Omental fat pad (tissue), 4 donors: ENCODE measurements around the gene WDFY1. TPM values are rescaled to one million over a fixed set of nuclear protein-coding genes. Genes with fewer than 3 reads are reported as not detected.

ENCODE experiments used
- ATAC-seq: fragments of 150-250 bp; one replicate; pipeline ENCODE4 v1.9.1; 2016; ENCODE audit warnings: mild to moderate bottlenecking, moderate library complexity; ENCODE audit not compliant: low FRiP score
- DNase-seq: peaks from one replicate; pipeline ENCODE4 v3.0.0-alpha.2; 2019; ENCODE audit warnings: low spot score
- total RNA-seq, 4 donors: library from RNA; depleted of rRNA; stranded (reverse); fragments of >200 nt; gene quantifications; one replicate each; pipeline ENCODE4 v1.1.0, GENCODE V29; 2016
- TF ChIP-seq, protein P1 (sequence below), 3 donors: fragments of 450-650 bp; IDR thresholded peaks; one replicate each; pipeline ENCODE4 v1.5.1; 2016 to 2017; ENCODE audit warnings: antibody characterized with exemption in 3 of 3, mild to moderate bottlenecking in 3 of 3, moderate library complexity in 2 of 3

WDFY1 gene
- total RNA-seq, 4 donors from 2014 or later: 44.7 to 85.6 (median 54.2) TPM

GRCh38 chr2:223937535-223937934 lies 7.6 kb downstream of the WDFY1 start:
- DNase-seq: no peak
- TF ChIP-seq, protein P1, sequence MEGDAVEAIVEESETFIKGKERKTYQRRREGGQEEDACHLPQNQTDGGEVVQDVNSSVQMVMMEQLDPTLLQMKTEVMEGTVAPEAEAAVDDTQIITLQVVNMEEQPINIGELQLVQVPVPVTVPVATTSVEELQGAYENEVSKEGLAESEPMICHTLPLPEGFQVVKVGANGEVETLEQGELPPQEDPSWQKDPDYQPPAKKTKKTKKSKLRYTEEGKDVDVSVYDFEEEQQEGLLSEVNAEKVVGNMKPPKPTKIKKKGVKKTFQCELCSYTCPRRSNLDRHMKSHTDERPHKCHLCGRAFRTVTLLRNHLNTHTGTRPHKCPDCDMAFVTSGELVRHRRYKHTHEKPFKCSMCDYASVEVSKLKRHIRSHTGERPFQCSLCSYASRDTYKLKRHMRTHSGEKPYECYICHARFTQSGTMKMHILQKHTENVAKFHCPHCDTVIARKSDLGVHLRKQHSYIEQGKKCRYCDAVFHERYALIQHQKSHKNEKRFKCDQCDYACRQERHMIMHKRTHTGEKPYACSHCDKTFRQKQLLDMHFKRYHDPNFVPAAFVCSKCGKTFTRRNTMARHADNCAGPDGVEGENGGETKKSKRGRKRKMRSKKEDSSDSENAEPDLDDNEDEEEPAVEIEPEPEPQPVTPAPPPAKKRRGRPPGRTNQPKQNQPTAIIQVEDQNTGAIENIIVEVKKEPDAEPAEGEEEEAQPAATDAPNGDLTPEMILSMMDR (IDR thresholded peaks at IDR 0.05): no peak
- ATAC-seq: no peak

- no peak for ATAC-seq
- TF ChIP-seq, protein P1 (IDR thresholded peaks at IDR 0.05): no peak
- no peak for DNase-seq
These were observed 8.2 kb downstream of the WDFY1 start for GRCh38 chr2:223936862-223937326.

DNA sequence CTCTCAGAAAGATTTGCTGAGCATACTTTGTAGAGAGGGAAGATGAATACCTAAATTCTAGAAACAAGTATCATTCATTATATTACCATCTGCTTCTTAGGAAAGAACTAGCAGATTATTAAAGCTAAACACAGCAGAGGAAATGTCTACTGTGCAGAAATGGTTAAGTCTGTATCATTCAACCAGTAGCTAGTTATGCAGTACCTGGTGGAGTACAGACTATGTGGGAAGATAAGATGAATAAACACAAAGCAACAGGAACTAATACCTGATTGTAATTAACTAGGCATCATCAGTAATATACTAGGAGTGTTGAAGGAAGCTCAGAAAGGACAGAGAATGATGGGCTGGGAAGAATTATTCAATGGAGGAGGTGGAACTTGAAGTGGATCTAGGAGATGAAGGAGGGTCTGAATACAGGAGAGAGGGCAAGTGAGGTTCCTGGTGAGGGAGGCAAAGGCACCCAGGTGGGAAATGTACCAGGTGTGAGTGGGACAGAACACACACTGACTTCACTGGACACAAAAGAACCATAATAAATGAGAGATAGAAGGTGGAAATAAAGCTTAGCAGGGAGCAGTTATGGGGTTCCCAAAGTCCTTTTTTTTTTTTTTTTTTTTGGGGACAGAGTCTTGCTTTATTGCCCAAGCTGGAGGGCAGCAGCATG lies 9.5 kb downstream of the WDFY1 start:
- ATAC-seq (no peak), DNase-seq (no peak)
- TF ChIP-seq, protein P1 (IDR thresholded peaks at IDR 0.05): no peak

DNA sequence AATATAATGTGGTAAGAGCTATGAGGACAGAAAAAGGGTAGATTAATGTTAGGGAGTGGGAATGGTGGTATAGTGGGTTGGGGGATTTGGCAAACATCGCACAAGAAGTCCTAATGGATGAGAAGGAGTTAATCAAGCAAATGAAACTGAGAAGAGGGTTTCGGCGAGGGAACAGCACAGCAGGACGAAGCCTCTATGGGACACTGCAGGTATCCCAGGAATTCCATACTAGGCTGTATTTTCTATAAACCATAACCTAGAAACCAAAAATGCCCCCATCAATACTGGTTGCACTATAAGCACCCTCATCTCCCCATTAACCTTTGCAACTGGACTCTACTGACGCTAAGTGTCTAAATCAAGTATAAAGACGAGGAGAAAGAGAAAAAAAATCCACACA lies 10.3 kb downstream of the WDFY1 start:
- ATAC-seq: no peak
- no peak for DNase-seq
- TF ChIP-seq, protein P1 (IDR thresholded peaks at IDR 0.05): no peak

GRCh38 chr2:223932816-223933800 lies 12.0 kb downstream of the WDFY1 start:
- DNase-seq: no peak
- no peak for ATAC-seq
- TF ChIP-seq, protein P1 (IDR thresholded peaks at IDR 0.05): no peak

- ATAC-seq: no peak
- TF ChIP-seq, protein P1 (IDR thresholded peaks at IDR 0.05): no peak
- no peak for DNase-seq
These were observed 14.8 kb downstream of the WDFY1 start for GRCh38 chr2:223930103-223930976.
